HUES64 (cell line): ENCODE data around the gene GPS1.

Experiments
- H3K27ac ChIP-seq: 2 replicates; pipeline ENCODE4 v1.7.0; 2013; ENCODE audit warnings: low read depth, low read length, inconsistent platforms
- H3K27me3 ChIP-seq: 2 replicates; pipeline ENCODE4 v1.6.1; 2013; ENCODE audit warnings: mild to moderate bottlenecking, low read length; ENCODE audit not compliant: insufficient read depth
- H3K36me3 ChIP-seq: 2 replicates; pipeline ENCODE4 v1.6.1; 2013; ENCODE audit warnings: mild to moderate bottlenecking, low read length; ENCODE audit not compliant: insufficient read depth
- H3K4me1 ChIP-seq: 2 replicates; pipeline ENCODE4 v1.6.1; 2013; ENCODE audit warnings: mild to moderate bottlenecking, low read length, moderate library complexity; ENCODE audit not compliant: insufficient read depth
- H3K4me3 ChIP-seq: 2 replicates; pipeline ENCODE4 v1.5.1; 2013; ENCODE audit warnings: mild to moderate bottlenecking, low read length, moderate library complexity
- H3K9ac ChIP-seq: 2 replicates; pipeline ENCODE4 v1.6.1; 2013; ENCODE audit warnings: mild to moderate bottlenecking, low read depth, low read length
- H3K9me3 ChIP-seq: 2 replicates; pipeline ENCODE4 v1.6.1; 2013; ENCODE audit warnings: low read depth, low read length; ENCODE audit not compliant: insufficient read depth
- WGBS: fragments of 150-250, 120-280 bp; methylation state at CpG from one replicate; pipeline ENCODE4 v1.1.7; 2013; ENCODE audit warnings: missing lambda C conversion rate; 5-methylcytosine and 5-hydroxymethylcytosine counted together

Gene GPS1

GRCh38 chr17:82015311-82015971 lies 36.3 kb upstream of the GPS1 start:
- Histone ChIP-seq H3K9ac (no peak overlapping the region), H3K4me1 (no peaks in the 10 kb centered on the region), H3K27ac (no peak overlapping the region), H3K36me3 (peaks cover 10% of the 10 kb centered on the region; the same call in 1 of the 2 replicates), H3K4me3 (no peak overlapping the region), H3K27me3 (no peaks in the 10 kb centered on the region), H3K9me3 (no peaks in the 10 kb centered on the region)
- WGBS = 83% methylated on average over 24 of the region's 24 CpGs

- H3K9ac ChIP-seq = no peak overlapping the region
- H3K27me3 ChIP-seq = no peaks in the 10 kb centered on the region
- H3K36me3 ChIP-seq = peaks cover 9% of the 10 kb centered on the region; the same call in 1 of the 2 replicates
- WGBS = 88% methylated on average over 28 of the region's 28 CpGs
- H3K4me3 ChIP-seq = no peak overlapping the region
- H3K27ac ChIP-seq = no peak overlapping the region
- no peaks in the 10 kb centered on the region for H3K9me3 ChIP-seq
- H3K4me1 ChIP-seq = no peaks in the 10 kb centered on the region
Observed at GRCh38 chr17:82016061-82016874, 35.4 kb upstream of the GPS1 start.

GRCh38 chr17:82016875-82017459 lies 34.7 kb upstream of the GPS1 start:
- Histone ChIP-seq H3K36me3 (peaks cover 7% of the 10 kb centered on the region; the same call in 1 of the 2 replicates), H3K9me3 (no peaks in the 10 kb centered on the region), H3K4me3 (no peak overlapping the region), H3K4me1 (peaks cover 5% of the 10 kb centered on the region; the same call in 1 of the 2 replicates), H3K27me3 (no peaks in the 10 kb centered on the region), H3K27ac (no peak overlapping the region), H3K9ac (no peak overlapping the region)
- 95% methylated on average over 24 of the region's 24 CpGs for WGBS

GRCh38 chr17:82017612-82018151 lies 34.0 kb upstream of the GPS1 start:
- H3K27ac ChIP-seq = no peak overlapping the region
- peaks cover 6% of the 10 kb centered on the region; the same call in 1 of the 2 replicates for H3K4me1 ChIP-seq
- H3K9ac ChIP-seq = no peak overlapping the region
- H3K9me3 ChIP-seq = no peaks in the 10 kb centered on the region
- H3K27me3 ChIP-seq = no peaks in the 10 kb centered on the region
- WGBS = 88% methylated on average over 13 of the region's 13 CpGs
- H3K4me3 ChIP-seq = no peak overlapping the region
- peaks cover 7% of the 10 kb centered on the region; the same call in 1 of the 2 replicates for H3K36me3 ChIP-seq

- no peak overlapping the region for H3K9ac ChIP-seq
- no peaks in the 10 kb centered on the region for H3K9me3 ChIP-seq
- H3K27me3 ChIP-seq = no peaks in the 10 kb centered on the region
- no peak overlapping the region for H3K27ac ChIP-seq
- H3K36me3 ChIP-seq = peaks cover 7% of the 10 kb centered on the region; the same call in 1 of the 2 replicates
- H3K4me3 ChIP-seq = no peak overlapping the region
- WGBS = 92% methylated on average over 19 of the region's 19 CpGs
- peaks cover 6% of the 10 kb centered on the region; the same call in 1 of the 2 replicates for H3K4me1 ChIP-seq
Observed at GRCh38 chr17:82018152-82018988, 33.3 kb upstream of the GPS1 start.

GRCh38 chr17:82018989-82019689 lies 32.6 kb upstream of the GPS1 start:
- H3K36me3 ChIP-seq = peaks cover 7% of the 10 kb centered on the region; the same call in 1 of the 2 replicates
- H3K4me3 ChIP-seq = no peak overlapping the region
- peaks cover 6% of the 10 kb centered on the region; the same call in 1 of the 2 replicates for H3K4me1 ChIP-seq
- H3K9me3 ChIP-seq = no peaks in the 10 kb centered on the region
- 95% methylated on average over 33 of the region's 33 CpGs for WGBS
- no peak overlapping the region for H3K27ac ChIP-seq
- 0 out of 2 replicates have a peak, but pooled peaks cover 3% of the 10 kb centered on the region for H3K27me3 ChIP-seq
- no peak overlapping the region for H3K9ac ChIP-seq

- peaks cover 6% of the 10 kb centered on the region; the same call in 1 of the 2 replicates for H3K4me1 ChIP-seq
- no peak overlapping the region for H3K27ac ChIP-seq
- H3K36me3 ChIP-seq = peaks cover 7% of the 10 kb centered on the region; the same call in 1 of the 2 replicates
- no peak overlapping the region for H3K4me3 ChIP-seq
- H3K27me3 ChIP-seq = 0 out of 2 replicates have a peak, but pooled peaks cover 6% of the 10 kb centered on the region
- H3K9ac ChIP-seq = no peak overlapping the region
- no peaks in the 10 kb centered on the region for H3K9me3 ChIP-seq
- WGBS = 70% methylated on average over 34 of the region's 34 CpGs
Observed at GRCh38 chr17:82019690-82020571, 31.8 kb upstream of the GPS1 start.

- H3K9me3 ChIP-seq = no peaks in the 10 kb centered on the region
- no peak overlapping the region for H3K9ac ChIP-seq
- peaks cover 7% of the 10 kb centered on the region; the same call in 1 of the 2 replicates for H3K36me3 ChIP-seq
- no peak overlapping the region for H3K27ac ChIP-seq
- H3K4me1 ChIP-seq = peaks cover 6% of the 10 kb centered on the region; the same call in 1 of the 2 replicates
- WGBS = 89% methylated on average over 14 of the region's 14 CpGs
- H3K27me3 ChIP-seq = 0 out of 2 replicates have a peak, but pooled peaks cover 6% of the 10 kb centered on the region
- H3K4me3 ChIP-seq = no peak overlapping the region
Observed at GRCh38 chr17:82020572-82021106, 31.1 kb upstream of the GPS1 start.
